NCI-H226 (cell line): ENCODE results near the gene ABCA2.
A peak's percentile ranks its signal among the peaks of the same experiment; 100 is the strongest.
"Not testable (repeated sequence)": the region's sequence is repeated elsewhere in the genome, so short reads cannot be mapped to it uniquely, and the experiment has no call there.

ENCODE experiments used
- DNase-seq: peaks from one replicate; pipeline ENCODE4 v3.0.0-alpha.2; 2015

The ABCA2 gene

GRCh38 chr9:137012694-137013570 is 15.1 kb downstream of the ABCA2 start:
- DNase-seq, result no peak

- DNase-seq, result no peak
Measured at GRCh38 chr9:137011907-137012675, 15.9 kb downstream of the ABCA2 start.

DNA sequence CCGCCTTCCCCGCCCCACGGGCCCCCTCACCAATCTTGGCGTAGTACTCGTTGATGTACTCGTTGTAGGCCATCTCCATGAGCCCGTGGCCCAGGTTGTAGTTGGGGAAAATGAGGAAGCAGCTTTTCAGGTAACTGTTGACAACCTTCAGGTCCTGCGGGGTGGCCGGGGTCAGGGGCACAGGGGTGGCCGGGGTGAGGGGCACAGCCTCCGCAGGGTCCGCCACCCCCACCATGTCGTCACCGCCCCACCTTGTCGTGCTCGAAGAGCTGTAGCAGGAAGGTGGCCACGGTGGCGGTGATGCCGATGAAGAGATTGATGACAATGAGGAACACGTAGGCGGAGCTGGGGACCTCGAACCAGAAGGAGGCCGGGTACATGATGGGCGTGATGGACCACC is 16.9 kb downstream of the ABCA2 start:
- DNase-seq, result no peak

GRCh38 chr9:137009938-137010732 is 17.9 kb downstream of the ABCA2 start:
- DNase-seq, result no peak

DNA sequence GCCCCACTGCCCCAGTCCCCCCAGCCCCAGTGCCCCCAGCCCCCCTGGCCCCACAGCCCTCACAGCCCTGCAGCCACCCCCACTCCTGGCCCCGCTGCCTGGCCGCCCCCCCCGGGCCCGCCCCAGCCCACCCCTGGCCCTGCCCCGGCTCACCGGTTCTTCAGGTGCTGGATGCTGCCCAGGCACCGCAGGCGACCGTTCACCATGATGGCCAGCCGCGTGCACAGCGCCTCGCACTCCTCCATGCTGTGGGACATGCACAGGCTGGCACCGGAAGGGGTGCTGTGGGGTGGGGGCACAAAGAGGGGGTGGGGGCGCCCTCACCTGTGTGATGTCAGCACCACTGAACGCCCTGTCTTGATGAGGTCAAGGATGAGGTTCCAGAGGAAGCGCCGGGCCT is 18.8 kb downstream of the ABCA2 start:
- no peak for DNase-seq

- no peak for DNase-seq
Measured at GRCh38 chr9:137008312-137008711, 19.7 kb downstream of the ABCA2 start.

DNA sequence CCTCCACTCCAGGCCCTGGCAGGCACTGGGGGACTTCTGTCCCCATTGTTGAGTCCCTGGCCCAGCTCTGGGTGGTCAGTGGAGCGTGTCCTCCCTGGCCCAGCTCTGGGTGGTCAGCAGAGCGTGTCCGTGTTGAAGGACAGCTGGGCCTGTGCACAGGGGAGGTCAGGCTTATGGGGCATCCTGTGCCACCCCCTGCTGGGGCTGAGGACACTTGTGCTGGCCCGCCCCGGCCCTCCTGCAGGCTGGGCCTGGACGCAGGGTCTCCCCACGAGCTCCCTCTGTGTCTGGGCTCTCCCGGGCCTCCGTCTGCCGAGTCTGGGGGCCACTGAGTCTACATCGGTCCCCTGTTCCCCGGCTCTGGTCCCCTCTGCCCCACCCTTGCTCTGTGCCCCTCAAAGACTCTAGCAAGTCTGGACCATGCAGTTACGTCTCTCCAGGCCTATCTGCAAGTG is 20.2 kb downstream of the ABCA2 start:
- DNase-seq, result no peak

GRCh38 chr9:137007108-137007815 is 20.8 kb downstream of the ABCA2 start:
- no peak for DNase-seq

DNA sequence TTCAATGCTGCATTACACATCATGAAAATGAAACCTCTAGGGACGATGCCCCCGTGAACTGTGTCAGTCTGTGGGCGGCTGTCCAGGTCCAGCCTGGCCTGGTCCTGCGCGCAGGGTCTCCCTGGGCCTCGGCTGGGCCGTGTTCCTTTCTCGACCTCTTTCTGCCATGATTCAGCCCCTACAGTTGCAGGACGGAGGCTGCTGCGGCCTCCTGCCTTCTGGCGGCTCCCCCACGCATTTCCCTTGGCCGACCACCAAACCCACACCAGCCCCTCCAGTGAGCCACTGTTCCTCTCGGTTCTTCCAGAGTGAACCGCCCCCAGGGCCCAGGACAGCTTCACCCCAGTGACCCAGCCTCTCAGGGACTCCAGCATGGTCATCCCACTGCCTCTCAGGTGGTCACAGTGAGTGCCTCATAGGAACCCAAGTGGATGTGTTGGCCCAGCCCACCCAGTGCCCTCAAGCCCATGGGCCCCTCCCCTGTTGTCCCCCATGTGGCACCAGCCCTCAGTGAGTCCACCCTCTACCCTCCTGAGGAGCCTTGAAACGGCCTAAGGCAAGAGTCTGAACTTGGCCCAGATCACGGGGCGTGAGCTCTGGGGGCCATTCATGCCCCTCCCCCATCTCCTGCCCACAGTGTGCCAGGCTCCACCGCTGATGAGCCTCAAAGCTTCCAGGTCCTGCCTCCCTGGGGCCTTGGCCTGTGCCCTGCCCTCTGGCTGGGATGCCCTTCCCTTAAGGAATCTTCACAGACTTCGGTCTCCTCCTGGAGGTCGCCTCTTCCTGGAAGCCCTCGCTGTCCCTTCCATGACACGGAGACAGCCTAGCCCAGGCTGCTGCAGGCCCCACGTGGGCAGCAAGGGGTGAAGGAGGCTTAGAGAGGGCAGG is 21.7 kb downstream of the ABCA2 start:
- no peak for DNase-seq

- not testable (repeated sequence) for DNase-seq
Measured at GRCh38 chr9:137004285-137004684, 23.8 kb downstream of the ABCA2 start.

- DNase-seq, result no peak
Measured at GRCh38 chr9:137002646-137003041, 25.4 kb downstream of the ABCA2 start.

DNA sequence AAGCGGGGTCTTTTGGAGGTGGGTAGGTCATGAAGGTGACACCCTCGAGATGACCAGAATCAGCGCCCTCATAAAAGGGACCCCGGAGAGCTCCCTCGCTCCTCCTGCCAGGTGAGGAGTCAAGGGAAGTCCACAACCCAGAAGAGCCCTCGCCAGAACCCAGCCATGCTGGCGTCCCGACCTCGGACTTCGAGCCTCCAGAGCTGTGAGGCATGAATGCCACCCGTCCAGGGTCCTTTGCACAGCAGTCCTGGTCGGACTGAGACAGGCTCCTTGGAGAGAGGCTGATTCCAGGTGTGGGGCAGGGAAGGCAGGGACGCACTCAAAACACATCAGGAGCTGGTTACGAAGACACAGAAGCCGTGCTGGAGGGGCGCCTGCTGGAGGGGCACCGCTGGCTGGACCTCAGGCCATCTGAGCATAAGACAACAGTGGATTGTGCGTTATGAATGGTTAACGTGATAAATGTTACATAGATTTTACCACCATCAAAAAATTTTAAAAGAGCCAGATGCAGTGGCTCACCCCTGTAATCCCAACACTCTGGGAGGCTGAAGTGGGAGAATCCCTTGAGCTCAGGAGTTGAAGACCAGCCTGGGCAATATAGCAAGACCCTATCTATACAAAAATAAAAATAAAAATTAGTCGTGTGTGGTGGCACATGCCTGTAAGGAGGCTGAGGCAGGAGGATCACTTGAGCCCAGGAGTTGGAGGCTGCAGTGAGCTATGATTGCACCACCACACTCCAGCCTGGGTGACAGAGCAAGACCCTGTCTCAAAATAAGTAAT is 26.0 kb downstream of the ABCA2 start:
- no peak for DNase-seq

DNA sequence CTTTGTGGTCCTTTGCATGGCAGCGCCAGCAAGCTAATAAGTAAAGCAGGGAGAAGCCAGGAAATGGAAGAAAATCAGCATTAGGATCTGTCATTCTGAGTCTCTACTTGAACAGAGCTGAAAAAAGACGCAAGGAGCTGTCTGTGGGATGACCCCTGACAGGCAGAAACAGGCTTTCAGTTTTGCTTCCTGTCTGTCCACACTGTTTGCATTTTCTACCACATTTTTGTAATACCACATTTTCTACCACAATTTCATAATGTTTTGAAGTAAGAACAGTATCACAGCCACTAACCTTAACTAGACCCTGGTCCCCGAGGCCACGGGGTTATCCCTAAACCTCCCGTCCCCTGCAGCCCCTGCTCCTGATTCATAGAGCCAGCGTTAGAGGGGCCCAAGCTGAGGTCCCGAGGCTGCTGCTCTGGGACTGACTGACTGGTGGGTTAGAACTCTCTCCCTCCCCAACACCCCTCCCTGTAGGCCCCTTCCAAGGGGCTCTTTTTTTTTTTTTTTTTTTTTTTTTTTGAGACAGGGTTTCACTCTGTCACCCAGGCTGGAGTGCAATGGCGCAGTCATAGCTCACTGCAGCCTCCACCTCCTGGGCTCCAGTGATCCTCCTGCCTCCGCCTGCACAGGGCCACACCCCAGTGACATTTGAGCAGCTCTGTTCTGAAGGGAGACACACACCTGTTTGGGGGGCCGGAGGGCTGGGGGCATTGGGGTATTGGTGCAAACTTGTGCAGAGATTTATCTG is 27.7 kb downstream of the ABCA2 start:
- DNase-seq, result peak; percentile 15

- DNase-seq, result no peak
Measured at GRCh38 chr9:136997830-136998234, 30.2 kb downstream of the ABCA2 start.

- DNase-seq, result no peak
Measured at GRCh38 chr9:136997371-136997770, 30.7 kb downstream of the ABCA2 start.

- DNase-seq, result peak; percentile 94
Measured at GRCh38 chr9:136996361-136997292, 31.4 kb downstream of the ABCA2 start, which contains the start of gene CLIC3. Gene CLIC3, minus strand, starts transcription at chr9:136996568. Its CDS starts 25 bp downstream, at chr9:136996543.

- DNase-seq, result peak; percentile 27
Measured at GRCh38 chr9:136995772-136996311, 32.2 kb downstream of the ABCA2 start.

- no peak for DNase-seq
Measured at GRCh38 chr9:136995362-136995761, 32.7 kb downstream of the ABCA2 start.
